ENCODE results near the gene CELF4.

DNA sequence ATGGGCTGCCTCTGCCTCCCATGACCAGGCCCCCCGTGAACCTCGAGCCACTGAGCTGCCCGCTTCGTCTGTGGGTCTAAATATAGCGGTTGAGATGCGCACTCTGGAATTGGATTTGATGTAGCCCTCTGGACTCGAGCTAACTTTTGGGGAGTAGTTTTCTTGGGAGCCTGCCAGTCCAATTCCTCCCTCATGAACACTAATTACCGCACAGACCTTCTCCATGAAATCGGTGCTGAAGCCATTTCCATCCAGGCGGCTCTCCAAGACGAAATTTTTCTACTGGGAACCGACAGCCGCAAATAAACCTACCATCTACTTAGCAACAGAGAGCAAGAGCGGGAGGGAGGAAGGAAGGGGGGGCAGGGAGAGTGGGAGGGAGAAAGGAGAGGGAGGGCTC is 63.6 kb downstream of the CELF4 start:
- TF ChIP-seq, protein P1, sequence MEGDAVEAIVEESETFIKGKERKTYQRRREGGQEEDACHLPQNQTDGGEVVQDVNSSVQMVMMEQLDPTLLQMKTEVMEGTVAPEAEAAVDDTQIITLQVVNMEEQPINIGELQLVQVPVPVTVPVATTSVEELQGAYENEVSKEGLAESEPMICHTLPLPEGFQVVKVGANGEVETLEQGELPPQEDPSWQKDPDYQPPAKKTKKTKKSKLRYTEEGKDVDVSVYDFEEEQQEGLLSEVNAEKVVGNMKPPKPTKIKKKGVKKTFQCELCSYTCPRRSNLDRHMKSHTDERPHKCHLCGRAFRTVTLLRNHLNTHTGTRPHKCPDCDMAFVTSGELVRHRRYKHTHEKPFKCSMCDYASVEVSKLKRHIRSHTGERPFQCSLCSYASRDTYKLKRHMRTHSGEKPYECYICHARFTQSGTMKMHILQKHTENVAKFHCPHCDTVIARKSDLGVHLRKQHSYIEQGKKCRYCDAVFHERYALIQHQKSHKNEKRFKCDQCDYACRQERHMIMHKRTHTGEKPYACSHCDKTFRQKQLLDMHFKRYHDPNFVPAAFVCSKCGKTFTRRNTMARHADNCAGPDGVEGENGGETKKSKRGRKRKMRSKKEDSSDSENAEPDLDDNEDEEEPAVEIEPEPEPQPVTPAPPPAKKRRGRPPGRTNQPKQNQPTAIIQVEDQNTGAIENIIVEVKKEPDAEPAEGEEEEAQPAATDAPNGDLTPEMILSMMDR (IDR thresholded peaks at IDR 0.05; ENCODE audit: borderline replicate concordance, extremely low read depth, low read length, poor library complexity, severe bottlenecking), result no peak
- TF ChIP-seq EZH2 (IDR thresholded peaks at IDR 0.05; ENCODE audit: borderline replicate concordance, low read depth, low read length, severe bottlenecking), result no peak

Data from DND-41 (cell line).